NCI-H748 treated with DMSO at 0.1 percent for 48 hours (cell line): Measurements from ENCODE around the gene ARHGAP32.
"Not testable (repeated sequence)": the region's sequence is repeated elsewhere in the genome, so short reads cannot be mapped to it uniquely, and the experiment has no call there.

Experiments
- DNase-seq: peaks from one replicate; lab custom pipeline; 2025; lab: John Stamatoyannopoulos, UW

Gene ARHGAP32

GRCh38 chr11:129202646-129203045 lies 10.5 kb upstream of the ARHGAP32 start:
- no peak for DNase-seq

GRCh38 chr11:129195682-129196081 lies 3.6 kb upstream of the ARHGAP32 start:
- DNase-seq, result no peak

DNA sequence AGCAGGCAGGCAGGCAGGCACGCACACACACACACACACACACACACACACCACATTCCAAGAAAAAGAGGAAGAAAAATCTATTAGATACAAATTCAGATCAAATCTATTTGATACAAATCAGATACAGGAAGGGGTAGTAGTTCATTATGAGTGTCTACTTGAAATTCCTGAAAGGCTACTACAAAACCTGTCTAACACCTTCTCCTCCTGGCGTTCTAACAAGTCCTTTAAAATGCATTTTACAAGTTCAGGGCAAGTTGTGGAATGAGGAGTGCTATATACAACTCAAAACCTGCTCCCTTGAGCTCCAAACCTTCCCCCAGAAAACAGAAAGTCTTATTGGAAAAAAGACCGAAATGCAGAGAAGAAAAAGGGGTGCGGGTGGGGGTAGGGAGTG lies 476 bp downstream of the ARHGAP32 start:
- no peak for DNase-seq

GRCh38 chr11:129190087-129190486 lies 2.0 kb downstream of the ARHGAP32 start:
- DNase-seq, result no peak

GRCh38 chr11:129189646-129190045 lies 2.5 kb downstream of the ARHGAP32 start:
- DNase-seq, result no peak

DNA sequence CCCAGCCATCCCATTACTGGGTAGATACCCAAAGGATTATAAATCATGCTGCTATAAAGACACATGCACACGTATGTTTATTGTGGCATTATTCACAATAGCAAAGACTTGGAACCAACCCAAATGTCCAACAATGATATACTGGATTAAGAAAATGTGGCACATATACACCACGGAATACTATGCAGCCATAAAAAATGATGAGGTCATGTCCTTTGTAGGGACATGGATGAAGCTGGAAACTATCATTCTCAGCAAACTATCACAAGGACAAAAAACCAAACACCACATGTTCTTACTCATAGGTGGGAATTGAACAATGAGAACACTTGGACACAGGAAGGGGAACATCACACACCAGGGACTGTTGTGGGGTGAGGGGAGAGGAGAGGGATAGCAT lies 7.0 kb downstream of the ARHGAP32 start:
- DNase-seq, result not testable (repeated sequence)

DNA sequence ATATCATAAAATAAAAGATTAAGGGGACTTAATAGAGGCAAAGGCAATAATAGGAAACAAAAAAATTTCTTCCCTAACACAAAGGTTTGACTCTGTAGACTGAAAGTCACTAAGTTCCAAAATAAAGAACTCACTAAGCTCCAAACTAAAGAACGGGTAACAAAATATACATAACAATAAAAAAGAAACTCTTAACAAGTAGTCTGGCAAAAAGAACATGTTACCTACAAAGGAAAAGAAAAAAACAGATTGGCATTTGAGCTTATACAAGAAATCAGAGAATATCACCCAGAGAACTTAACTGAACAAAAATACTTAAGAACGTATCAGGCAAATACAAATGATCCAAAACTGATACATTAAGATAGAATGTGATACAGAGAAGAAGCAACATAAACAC lies 7.5 kb downstream of the ARHGAP32 start:
- DNase-seq, result no peak

- no peak for DNase-seq
These were observed 24.8 kb downstream of the ARHGAP32 start for GRCh38 chr11:129167315-129167714.

DNA sequence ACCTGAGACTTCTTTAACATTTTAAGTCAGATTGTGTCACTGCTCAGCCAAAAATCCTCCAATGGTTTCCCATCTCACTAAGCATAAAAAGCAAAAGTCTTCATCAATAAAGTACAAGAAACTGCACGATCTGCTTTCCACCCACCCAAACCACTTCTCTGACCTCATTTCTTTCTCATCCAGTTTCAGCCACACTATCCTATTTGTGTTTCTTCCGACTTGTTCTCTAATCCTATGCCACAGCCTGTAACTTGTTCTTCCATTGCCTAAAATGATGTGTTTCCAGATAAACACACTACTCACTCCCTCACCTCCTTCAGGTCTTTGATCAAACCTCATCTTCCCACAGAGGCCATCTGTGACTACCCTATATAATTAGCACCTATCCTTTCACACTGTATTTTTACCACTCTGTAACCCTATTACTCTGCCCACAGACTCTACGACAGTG lies 28.4 kb downstream of the ARHGAP32 start:
- DNase-seq, result no peak

- DNase-seq, result not testable (repeated sequence)
These were observed 35.0 kb downstream of the ARHGAP32 start for GRCh38 chr11:129157080-129157479.

DNA sequence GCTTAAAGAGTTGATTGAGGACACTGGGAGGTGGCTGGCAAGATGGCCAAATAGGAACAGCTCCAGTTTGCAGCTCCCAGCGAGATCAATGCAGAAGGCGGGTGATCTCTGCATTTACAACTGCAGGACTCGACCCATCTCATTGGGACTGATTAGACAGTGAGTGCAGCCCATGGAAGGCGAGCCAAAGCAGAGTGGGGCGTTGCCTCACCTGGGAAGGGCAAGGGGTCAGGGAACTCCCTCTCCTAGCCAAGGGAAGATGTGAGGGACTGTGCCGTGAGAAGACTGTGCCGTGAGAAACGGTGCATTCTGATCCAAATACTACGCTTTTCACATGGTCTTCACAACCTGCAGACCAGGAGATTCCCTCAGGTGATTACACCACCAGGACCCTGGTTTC lies 36.4 kb downstream of the ARHGAP32 start:
- DNase-seq, result no peak

DNA sequence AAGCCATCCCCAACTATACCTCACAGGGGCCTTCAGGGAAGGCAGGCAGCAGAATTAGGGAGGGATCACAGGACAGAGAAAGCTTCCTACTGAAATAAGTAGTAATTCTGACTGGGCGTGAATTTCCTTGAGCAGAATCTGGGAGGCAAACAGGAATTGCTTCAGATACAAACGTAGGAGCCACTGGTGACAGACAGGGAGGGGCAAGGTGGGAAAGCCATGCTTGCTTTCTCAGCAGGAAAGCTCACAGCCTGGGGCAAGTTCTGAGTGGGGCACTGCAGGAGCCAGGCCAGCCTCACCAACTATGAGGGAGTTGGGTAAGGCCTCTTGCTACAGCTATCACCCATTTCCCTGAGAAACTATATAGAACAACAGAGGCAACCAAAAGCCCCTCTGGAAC lies 43.6 kb downstream of the ARHGAP32 start:
- no peak for DNase-seq

DNA sequence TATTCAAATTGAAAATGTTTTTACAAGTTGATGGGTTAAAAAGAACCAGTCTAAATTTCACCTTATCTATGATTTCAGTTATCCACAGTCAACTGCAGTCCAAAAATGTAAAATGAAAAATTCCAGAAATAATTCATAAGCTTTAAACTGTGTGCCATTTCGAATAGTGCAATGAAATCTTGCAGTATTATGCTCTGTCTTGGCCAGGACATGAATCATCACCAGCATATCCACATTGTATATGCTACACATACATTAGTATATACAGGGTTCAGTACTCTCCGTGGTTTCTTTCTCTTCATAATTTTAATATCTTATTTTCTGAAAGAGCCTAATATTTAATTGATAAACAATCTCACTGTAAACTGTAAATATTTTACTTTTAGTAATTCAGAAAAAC lies 45.9 kb downstream of the ARHGAP32 start:
- no peak for DNase-seq

DNA sequence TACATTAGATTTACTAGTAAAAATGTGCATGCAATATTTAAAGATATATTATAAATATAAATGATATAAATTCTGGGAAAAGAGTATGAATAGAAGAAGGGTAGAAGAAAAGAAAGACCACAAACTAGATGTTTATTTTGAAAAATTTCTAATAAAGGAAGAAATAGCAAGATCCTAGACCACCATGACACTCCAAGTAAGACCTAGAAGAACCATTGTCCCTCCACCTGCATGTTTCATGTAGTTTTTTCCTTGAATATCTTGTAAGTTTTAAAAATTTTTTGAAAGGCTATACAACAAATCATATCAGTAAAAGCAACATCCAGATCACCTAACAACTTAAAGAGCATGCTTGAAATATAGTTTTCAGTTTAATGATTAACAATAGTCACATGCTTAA lies 46.8 kb downstream of the ARHGAP32 start:
- DNase-seq, result no peak

GRCh38 chr11:129144256-129144655 lies 47.9 kb downstream of the ARHGAP32 start:
- DNase-seq, result no peak

DNA sequence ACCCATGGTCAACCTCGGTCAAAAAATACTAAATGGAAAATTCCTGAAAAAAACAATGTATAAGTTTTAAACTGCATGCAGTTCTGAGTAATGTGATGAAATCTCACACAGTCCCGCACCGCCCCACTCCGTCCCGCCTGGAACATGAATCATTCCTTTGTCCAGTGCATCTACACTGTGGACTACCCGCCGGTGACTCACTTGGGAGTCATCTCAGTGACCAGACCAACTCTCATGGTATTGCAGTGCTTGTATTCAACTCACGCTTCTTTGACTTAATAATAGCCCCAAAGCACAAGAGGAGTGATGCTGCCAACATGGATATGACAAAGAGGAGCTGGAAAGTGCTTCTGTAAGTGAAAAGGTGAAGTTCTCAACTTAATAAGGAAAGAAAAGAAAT lies 48.8 kb downstream of the ARHGAP32 start:
- no peak for DNase-seq

DNA sequence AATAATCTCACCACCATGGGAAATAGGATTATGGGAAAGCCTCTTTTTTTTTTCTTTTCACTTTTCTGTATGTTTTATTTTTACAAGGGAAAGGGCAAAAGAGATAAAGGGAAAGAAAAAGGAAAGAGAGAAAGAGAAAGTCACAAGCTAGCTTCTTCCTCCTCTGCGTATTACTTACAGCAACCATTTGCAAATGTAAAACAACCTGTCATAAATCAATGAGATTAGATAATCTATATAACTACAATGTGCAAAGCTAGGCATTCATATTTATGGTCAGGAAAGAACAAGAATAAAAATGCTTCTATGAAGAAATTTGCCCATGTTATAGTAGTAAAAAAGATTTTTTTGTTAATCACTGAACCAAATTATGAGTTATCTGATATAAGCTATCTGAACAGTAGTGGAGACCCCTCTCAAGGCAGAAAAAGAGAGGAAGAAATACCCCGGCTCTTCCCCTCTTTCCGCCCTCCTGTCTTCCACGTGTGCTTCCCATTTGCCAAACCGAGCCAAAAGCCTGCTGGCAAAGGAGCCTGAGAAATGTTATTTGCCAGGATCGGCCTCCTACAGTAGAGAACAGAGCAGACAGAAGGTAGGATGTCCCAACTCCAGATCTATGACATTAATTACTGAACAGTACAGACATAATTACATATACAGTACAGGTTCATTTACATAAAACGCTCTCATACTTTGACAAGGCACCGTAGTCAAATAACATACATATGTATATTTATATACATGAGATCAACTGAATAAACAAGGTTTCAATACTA lies 50.2 kb downstream of the ARHGAP32 start:
- no peak for DNase-seq

DNA sequence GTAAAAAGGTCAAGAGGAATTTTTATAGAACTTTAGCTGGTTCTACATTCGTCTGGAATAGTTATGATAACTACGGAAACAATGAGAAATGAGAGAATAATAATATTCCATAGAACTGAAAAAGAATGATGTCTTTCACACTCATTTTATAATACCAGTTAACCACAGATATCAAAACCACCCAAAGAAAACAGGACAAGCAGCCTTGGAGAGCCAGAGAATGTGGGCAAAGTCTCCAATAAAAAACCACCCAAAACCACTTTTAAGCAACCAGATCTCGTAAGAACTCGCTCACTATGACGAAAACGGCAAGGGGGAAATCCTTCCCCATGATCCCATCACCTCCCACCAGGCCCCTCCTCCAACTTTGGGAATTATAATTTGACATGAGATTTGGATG lies 60.8 kb downstream of the ARHGAP32 start:
- DNase-seq, result no peak

GRCh38 chr11:129128881-129129620 lies 63.1 kb downstream of the ARHGAP32 start:
- DNase-seq, result not testable (repeated sequence)

DNA sequence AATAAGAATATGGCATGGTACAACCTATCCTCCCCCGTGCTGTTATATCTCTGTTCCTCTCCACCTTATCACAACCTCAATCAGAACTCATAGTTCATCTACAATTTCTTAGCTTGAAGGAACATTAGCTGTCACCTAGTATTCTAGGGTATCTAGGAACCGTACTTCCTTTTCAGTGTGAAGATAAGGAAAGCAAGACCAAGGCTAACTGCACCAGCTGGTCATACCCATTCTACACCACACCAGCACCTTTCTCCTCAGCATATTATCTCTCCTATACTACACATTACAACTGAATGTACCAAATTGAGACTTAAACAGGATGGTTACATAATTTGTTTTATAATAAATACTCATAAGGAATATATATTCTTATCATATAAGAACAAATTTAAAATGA lies 73.1 kb downstream of the ARHGAP32 start:
- no peak for DNase-seq

DNA sequence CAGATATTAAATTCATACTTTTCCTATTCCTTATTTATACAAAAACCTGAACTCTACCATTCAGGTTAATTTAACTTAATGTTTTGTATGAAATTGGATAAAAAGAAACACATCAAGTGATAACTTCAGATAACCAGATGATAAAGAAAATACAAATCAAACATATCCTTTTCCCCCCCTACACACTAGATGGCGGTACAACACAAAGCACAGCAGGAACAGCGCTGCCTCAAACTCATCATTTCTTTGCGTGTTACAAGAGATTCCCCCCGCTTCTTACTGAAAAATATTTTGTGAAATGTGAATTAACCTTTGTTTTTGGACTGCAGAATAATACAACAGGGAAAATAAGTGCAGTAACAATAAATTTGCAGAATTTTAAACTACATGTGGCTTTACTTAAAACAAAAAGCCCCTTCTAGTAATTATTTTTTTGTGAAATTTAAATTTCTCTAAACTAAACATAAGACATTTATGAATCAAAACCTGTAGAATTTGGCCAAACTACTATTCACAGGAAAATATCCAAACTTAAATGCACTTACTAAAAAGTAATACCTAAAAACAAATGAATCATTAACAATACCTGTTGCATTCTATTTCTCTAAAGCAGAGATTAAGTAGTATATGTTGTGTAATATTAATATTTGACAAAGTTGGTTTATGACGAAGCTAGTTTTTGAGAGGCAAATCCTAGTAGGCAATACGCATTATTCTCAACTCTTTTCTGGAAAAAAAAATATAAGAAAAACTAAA lies 74.4 kb downstream of the ARHGAP32 start:
- peak; percentile 59 for DNase-seq

- no peak for DNase-seq
These were observed 76.2 kb downstream of the ARHGAP32 start for GRCh38 chr11:129115652-129116586.
